Cardiac muscle cell (in vitro differentiated cells and primary cell): ENCODE data around the gene MEGF11. TPM values are rescaled to one million over a fixed set of nuclear protein-coding genes. Genes with fewer than 3 reads are reported as not detected.

Experiments
- DNase-seq, 2 donors: peaks; one replicate each; pipeline versions ENCODE4 v3.0.0 to v3.0.0-alpha.2; 2010 to 2017; ENCODE audit warnings: low read depth in 1 of 2, low spot score in 1 of 2
- H3K27ac ChIP-seq: fragments of 200-600 bp; sonication (generic); 2 replicates; pipeline ENCODE4 v1.5.1; 2016
- H3K27me3 ChIP-seq: fragments of 200-600 bp; sonication (generic); 2 replicates; pipeline ENCODE4 v1.6.0; 2016; ENCODE audit warnings: control low read depth
- H3K36me3 ChIP-seq: fragments of 200-600 bp; sonication (generic); 2 replicates; pipeline ENCODE4 v1.5.1; 2016; ENCODE audit warnings: control low read depth
- H3K4me1 ChIP-seq: fragments of 200-600 bp; sonication (generic); 2 replicates; pipeline ENCODE4 v1.8.1; 2017; ENCODE audit warnings: low read depth, mild to moderate bottlenecking, mixed run types
- H3K4me3 ChIP-seq: fragments of 200-600 bp; sonication (generic); 2 replicates; pipeline ENCODE4 v1.5.1; 2016; ENCODE audit warnings: mild to moderate bottlenecking
- H3K9me3 ChIP-seq: fragments of 200-600 bp; sonication (generic); 2 replicates; pipeline ENCODE4 v1.5.1; 2017; ENCODE audit warnings: low read depth, mild to moderate bottlenecking, control low read depth
- CTCF ChIP-seq: IDR thresholded peaks from 2 replicates; pipeline ENCODE4 v1.5.1; 2012; ENCODE audit warnings: low read depth, mild to moderate bottlenecking, low read length
- polyA plus RNA-seq: library from polyadenylated mRNA; unstranded; fragments of >200 nt; fragmentation: Nextera tagmentation; extraction: Ambion mirVana; gene quantifications from 2 replicates; pipeline ENCODE4 v1.2.1, GENCODE V29; 2016
- total RNA-seq: library from RNA; depleted of rRNA; stranded (reverse); fragments of >200 nt; gene quantifications from 2 replicates; pipeline ENCODE4 v1.2.3, GENCODE V29; 2016

The MEGF11 gene
- total and polyA plus RNA-seq, 2 experiments from 2014 or later = 0.30 TPM; not detected in 1

DNA sequence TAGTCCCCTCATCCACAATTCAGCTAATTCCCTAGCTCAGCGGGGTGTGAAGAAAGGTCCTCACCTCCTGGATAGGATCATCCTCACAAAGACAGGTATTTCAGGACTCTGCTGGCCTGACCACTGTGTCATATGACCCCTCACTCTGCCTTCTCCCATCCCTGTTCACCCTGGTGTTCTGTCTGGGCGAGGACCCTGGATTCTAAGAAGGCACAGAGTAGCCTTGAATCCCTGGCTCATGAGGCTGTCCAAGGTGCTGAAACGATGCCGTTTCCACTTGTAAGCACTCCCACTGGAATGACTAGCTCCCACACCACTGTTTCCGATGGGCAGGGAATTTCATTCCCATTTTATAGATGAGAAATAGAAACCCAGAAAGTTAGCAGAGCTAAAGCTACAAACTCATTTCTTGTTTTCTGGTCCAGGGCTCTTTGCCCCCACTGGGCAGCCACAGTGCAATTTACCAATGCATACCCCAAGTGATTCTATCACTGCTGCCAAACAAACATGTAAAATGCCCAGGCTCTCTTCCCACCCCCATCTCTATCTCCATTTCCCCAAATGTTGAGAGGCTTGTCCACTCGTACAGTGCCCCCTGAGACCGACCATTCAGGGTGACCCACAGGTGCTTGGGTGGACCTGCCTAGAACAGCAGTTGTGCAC is 301.0 kb downstream of the MEGF11 start:
- Histone ChIP-seq H3K4me1 (no peaks in the 10 kb centered on the region), H3K36me3 (no peaks in the 10 kb centered on the region), H3K4me3 (no peak overlapping the region), H3K9me3 (no peaks in the 10 kb centered on the region), H3K27ac (no peak overlapping the region), H3K27me3 (no peaks in the 10 kb centered on the region)
- no peak for TF ChIP-seq CTCF
- DNase-seq = peak; percentile 81 to 88

- Histone ChIP-seq H3K27me3 (no peaks in the 10 kb centered on the region), H3K4me1 (no peaks in the 10 kb centered on the region)
- no peak for DNase-seq
Measured at GRCh38 chr15:65951007-65951406, 302.5 kb downstream of the MEGF11 start.

DNA sequence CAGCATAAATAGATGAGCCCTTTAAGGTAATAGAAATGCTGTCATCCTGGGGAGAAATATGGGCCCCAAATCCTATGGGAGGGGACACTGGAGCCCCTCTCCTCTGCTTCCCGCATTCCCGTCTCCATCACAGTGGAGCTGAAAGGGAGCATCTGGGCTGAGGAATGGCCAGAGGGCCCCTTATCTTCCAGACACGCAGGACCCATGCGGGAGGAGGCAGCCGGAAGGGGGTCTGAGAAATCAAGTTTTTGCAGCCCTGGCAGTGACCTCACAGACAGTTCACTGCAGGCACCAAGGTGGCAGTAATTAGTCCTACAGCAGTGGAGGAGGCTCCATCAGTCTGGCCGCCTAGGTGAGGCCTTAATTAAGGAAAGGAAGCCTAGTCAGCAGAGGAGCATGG is 304.1 kb downstream of the MEGF11 start:
- no peak for DNase-seq
- Histone ChIP-seq H3K27ac (no peak overlapping the region), H3K9me3 (no peaks in the 10 kb centered on the region), H3K4me1 (no peaks in the 10 kb centered on the region), H3K4me3 (no peak overlapping the region), H3K27me3 (no peaks in the 10 kb centered on the region), H3K36me3 (no peaks in the 10 kb centered on the region)
- no peak for TF ChIP-seq CTCF

More at GRCh38 chr15:65951007-65951406, 302.5 kb downstream of the MEGF11 start:
- H3K27ac ChIP-seq = no peak overlapping the region
- H3K36me3 ChIP-seq = no peaks in the 10 kb centered on the region
- no peak overlapping the region for H3K4me3 ChIP-seq
- H3K9me3 ChIP-seq = no peaks in the 10 kb centered on the region
- no peak for TF ChIP-seq CTCF

DNA sequence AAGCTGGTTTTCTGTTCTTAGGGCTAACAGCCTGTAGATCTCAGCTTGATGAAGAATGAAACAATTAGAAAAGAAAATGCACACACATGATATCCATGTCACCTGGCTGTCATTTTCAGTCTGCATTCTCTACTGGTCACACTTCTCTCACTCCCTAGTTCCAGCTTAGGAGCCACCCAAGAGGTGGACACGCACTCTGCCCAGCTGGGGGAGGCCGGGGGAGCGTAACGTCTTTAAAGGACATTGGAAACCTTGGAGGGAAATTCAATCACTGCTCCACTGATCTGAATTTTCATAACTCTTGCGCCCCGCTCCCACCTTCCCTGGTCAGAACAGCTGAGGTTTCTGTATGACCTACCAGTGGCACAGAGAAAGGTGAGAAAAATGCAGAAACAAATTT is 304.5 kb downstream of the MEGF11 start:
- H3K4me3 ChIP-seq = no peak overlapping the region
- TF ChIP-seq CTCF = no peak
- H3K4me1 ChIP-seq = no peaks in the 10 kb centered on the region
- no peaks in the 10 kb centered on the region for H3K36me3 ChIP-seq
- no peak for DNase-seq
- H3K9me3 ChIP-seq = no peaks in the 10 kb centered on the region
- no peaks in the 10 kb centered on the region for H3K27me3 ChIP-seq
- H3K27ac ChIP-seq = no peak overlapping the region

DNA sequence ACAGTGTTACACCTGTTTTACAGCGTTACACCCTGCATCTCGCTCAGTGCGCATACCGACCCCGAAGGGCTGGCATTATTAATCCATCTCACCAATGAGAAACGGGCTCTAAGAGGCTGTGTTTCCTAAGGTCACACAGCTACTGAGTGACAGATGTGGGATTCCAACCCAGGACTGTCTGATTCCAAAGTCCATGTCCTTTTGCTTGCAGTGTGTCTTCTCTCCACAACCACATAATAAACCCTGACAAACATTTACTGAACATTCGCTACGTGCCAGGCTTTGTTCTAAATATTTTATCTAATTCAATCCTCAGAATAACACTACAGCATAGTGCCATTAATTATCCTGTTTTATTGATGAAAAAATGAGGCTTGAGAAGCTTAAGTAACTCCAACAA is 305.2 kb downstream of the MEGF11 start:
- no peaks in the 10 kb centered on the region for H3K4me1 ChIP-seq
- H3K36me3 ChIP-seq = no peaks in the 10 kb centered on the region
- DNase-seq = no peak
- no peak overlapping the region for H3K27ac ChIP-seq
- no peak overlapping the region for H3K4me3 ChIP-seq
- no peaks in the 10 kb centered on the region for H3K27me3 ChIP-seq
- no peak for TF ChIP-seq CTCF
- H3K9me3 ChIP-seq = no peaks in the 10 kb centered on the region

- no peak for TF ChIP-seq CTCF
- H3K9me3 ChIP-seq = no peaks in the 10 kb centered on the region
- H3K4me3 ChIP-seq = no peak overlapping the region
- DNase-seq = no peak
- H3K36me3 ChIP-seq = no peaks in the 10 kb centered on the region
- H3K27ac ChIP-seq = no peak overlapping the region
- H3K4me1 ChIP-seq = no peaks in the 10 kb centered on the region
- H3K27me3 ChIP-seq = no peaks in the 10 kb centered on the region
Measured at GRCh38 chr15:65947041-65947440, 306.5 kb downstream of the MEGF11 start.
